ENCODE data around the gene PRKCA. TPM values are rescaled to one million over a fixed set of nuclear protein-coding genes. Genes with fewer than 3 reads are reported as not detected.

Gene PRKCA
- total RNA-seq, 1 experiment from 2014 or later = 20.7 TPM

DNA sequence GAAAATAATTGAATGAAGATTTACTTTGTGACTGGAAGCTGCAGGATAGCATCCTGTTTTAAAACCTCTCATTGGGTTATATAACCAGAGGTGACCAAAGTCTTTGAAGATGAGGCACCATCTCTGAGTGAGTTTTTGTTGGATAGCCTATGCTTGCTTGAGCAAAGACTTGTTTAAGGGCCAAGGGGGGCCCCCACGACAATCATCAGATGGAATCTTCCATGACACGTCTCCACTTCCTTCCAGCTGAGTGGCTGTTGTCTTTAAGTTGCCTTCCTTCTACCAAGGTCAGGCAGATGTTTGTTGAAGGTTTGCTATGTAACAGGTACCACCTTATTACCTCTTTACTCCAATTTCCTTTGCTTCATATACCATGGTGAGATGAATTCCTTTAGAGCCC lies 188.8 kb downstream of the PRKCA start:
- H3K9me3 Mint-ChIP-seq (ENCODE audit: unreplicated experiment) = no peaks in the 10 kb centered on the region

DNA sequence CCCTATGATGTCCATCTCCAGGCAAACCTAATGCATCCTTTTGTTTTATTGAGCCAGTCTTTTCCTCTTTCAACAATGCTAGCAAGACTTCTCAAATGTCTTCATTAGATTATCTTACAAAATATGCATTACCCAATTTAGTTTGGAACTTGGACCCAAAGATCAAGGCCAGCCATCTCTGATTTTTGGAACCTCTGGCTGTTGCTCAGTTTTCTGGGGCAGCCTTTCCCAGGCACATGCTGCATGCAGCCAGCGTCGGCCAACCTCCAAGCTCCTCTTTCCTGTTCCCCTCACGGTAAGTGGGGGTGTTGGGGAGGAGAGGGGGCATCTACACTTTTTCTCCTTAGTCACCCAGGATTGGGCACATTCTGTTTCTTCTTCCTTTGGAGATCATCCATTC lies 189.3 kb downstream of the PRKCA start:
- Mint-ChIP-seq H3K4me1 (ENCODE audit: insufficient read depth, unreplicated experiment) (peaks cover 20% of the 10 kb centered on the region), H3K27me3 (ENCODE audit: insufficient read depth, unreplicated experiment) (no peaks in the 10 kb centered on the region), H3K27ac (ENCODE audit: low read depth, unreplicated experiment) (no peak overlapping the region), H3K36me3 (ENCODE audit: insufficient read depth, unreplicated experiment) (no peaks in the 10 kb centered on the region), H3K4me3 (ENCODE audit: unreplicated experiment) (no peak overlapping the region), H3K9me3 (ENCODE audit: unreplicated experiment) (no peaks in the 10 kb centered on the region)
- no TSS peak for BruUV-seq (replicated peaks)
- POLR2A ChIA-PET = no interaction called here
- TF ChIP-seq, protein P1, sequence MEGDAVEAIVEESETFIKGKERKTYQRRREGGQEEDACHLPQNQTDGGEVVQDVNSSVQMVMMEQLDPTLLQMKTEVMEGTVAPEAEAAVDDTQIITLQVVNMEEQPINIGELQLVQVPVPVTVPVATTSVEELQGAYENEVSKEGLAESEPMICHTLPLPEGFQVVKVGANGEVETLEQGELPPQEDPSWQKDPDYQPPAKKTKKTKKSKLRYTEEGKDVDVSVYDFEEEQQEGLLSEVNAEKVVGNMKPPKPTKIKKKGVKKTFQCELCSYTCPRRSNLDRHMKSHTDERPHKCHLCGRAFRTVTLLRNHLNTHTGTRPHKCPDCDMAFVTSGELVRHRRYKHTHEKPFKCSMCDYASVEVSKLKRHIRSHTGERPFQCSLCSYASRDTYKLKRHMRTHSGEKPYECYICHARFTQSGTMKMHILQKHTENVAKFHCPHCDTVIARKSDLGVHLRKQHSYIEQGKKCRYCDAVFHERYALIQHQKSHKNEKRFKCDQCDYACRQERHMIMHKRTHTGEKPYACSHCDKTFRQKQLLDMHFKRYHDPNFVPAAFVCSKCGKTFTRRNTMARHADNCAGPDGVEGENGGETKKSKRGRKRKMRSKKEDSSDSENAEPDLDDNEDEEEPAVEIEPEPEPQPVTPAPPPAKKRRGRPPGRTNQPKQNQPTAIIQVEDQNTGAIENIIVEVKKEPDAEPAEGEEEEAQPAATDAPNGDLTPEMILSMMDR (IDR thresholded peaks at IDR 0.05; ENCODE audit: unreplicated experiment) = no peak
- CTCF ChIA-PET = no interaction called here
- no peak for DNase-seq (ENCODE audit: unreplicated experiment)
- intact Hi-C loops (cut with micrococcal nuclease) = no loop called here

More for the DNA sequence above, 188.8 kb downstream of the PRKCA start:
- Mint-ChIP-seq H3K36me3 (ENCODE audit: insufficient read depth, unreplicated experiment) (no peaks in the 10 kb centered on the region), H3K4me1 (ENCODE audit: insufficient read depth, unreplicated experiment) (peaks cover 20% of the 10 kb centered on the region), H3K27me3 (ENCODE audit: insufficient read depth, unreplicated experiment) (no peaks in the 10 kb centered on the region), H3K4me3 (ENCODE audit: unreplicated experiment) (no peak overlapping the region), H3K27ac (ENCODE audit: low read depth, unreplicated experiment) (no peak overlapping the region)
- DNase-seq (ENCODE audit: unreplicated experiment) = no peak
- POLR2A ChIA-PET = no interaction called here
- no TSS peak for BruUV-seq (replicated peaks)
- intact Hi-C loops (cut with micrococcal nuclease) = no loop called here
- TF ChIP-seq, protein P1 (IDR thresholded peaks at IDR 0.05; ENCODE audit: unreplicated experiment) = no peak
- CTCF ChIA-PET = no interaction called here

DNA sequence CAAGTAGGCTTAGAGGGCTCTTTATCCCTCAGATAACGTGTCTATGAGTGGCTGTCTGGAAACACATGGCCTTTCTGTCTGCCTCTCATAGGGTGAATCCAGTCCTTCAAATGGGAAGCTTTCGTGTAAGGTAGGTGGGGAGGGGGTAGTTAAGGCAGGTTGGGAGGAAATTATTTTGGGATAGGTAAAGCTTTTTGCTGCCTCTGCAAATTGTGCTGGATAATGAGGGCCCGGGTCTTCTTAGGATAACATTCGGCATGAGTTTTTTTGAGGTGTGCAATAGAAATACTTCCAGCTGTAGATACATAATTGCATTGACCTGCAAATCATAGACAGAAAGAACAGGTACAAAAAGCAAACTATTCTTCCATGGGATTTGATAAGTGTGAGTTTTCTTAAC lies 189.7 kb downstream of the PRKCA start:
- ChIA-PET POLR2A (no interaction called here), CTCF (interaction anchor here (0.6 kb wide), 1 partner anchor 141 kb away, joined by 3 read pairs; no protein-coding TSS in a partner anchor)
- no peak for DNase-seq (ENCODE audit: unreplicated experiment)
- Mint-ChIP-seq H3K36me3 (ENCODE audit: insufficient read depth, unreplicated experiment) (no peaks in the 10 kb centered on the region), H3K27me3 (ENCODE audit: insufficient read depth, unreplicated experiment) (no peaks in the 10 kb centered on the region), H3K4me3 (ENCODE audit: unreplicated experiment) (no peak overlapping the region), H3K9me3 (ENCODE audit: unreplicated experiment) (no peaks in the 10 kb centered on the region), H3K27ac (ENCODE audit: low read depth, unreplicated experiment) (no peak overlapping the region), H3K4me1 (ENCODE audit: insufficient read depth, unreplicated experiment) (peaks cover 20% of the 10 kb centered on the region)
- TF ChIP-seq, protein P1 (IDR thresholded peaks at IDR 0.05; ENCODE audit: unreplicated experiment) = no peak
- BruUV-seq (replicated peaks) = no TSS peak
- intact Hi-C loops (cut with micrococcal nuclease) = no loop called here

- no peak overlapping the region for H3K4me3 Mint-ChIP-seq (ENCODE audit: unreplicated experiment)
- TF ChIP-seq, protein P1 (IDR thresholded peaks at IDR 0.05; ENCODE audit: unreplicated experiment) = no peak
- intact Hi-C loops (cut with micrococcal nuclease) = no loop called here
- DNase-seq (ENCODE audit: unreplicated experiment) = no peak
- POLR2A ChIA-PET = no interaction called here
- BruUV-seq (replicated peaks) = no TSS peak
- CTCF ChIA-PET = interaction anchor here (0.6 kb wide), 1 partner anchor 141 kb away, joined by 3 read pairs; no protein-coding TSS in a partner anchor
- H3K9me3 Mint-ChIP-seq (ENCODE audit: unreplicated experiment) = no peaks in the 10 kb centered on the region
- peaks cover 20% of the 10 kb centered on the region for H3K4me1 Mint-ChIP-seq (ENCODE audit: insufficient read depth, unreplicated experiment)
- H3K27ac Mint-ChIP-seq (ENCODE audit: low read depth, unreplicated experiment) = peak overlapping the region; percentile 67
- H3K27me3 Mint-ChIP-seq (ENCODE audit: insufficient read depth, unreplicated experiment) = no peaks in the 10 kb centered on the region
- no peaks in the 10 kb centered on the region for H3K36me3 Mint-ChIP-seq (ENCODE audit: insufficient read depth, unreplicated experiment)
These were observed 190.2 kb downstream of the PRKCA start for GRCh38 chr17:66492561-66493005.

Measured in MCF 10A (cell line).